ENCODE results near the gene KCNAB1.
A peak's percentile ranks its signal among the peaks of the same experiment; 100 is the strongest.

DNA sequence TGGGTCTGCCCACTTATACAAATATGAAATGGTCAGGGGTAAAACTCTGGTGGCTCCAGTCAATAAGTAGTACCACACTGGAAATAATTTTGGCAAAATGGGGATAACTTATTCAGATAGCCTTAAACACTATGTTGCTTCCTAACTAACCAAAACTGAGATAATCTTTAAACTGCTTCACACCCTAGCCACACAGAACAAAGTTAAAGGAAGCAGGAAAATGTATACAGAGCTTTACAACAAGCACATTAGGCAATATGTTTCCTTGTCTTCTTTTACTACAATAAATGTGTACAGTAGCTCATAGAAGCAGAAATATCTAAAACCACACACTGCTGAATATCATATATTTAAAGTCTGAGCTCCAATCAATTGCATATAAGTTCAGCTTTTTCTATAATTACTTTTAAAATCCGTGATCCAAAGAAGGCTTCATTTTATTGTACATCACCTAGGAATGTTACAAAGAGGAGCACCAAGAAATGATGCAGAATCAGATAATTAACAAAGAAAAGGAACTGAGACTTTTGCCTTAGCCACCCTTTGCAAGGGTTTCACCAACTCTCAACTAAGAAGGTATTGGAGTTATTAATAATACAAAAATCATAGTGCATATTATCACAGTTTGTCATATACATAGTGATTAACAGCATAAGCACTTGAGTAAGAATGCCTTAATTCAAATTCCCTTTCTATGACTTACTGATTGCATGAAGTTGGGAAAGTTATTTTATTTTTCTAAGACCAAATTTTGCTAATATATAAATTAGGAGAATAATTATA lies 443.7 kb downstream of the KCNAB1 start:
- TF ChIP-seq POLR2AphosphoS5 (IDR thresholded peaks at IDR 0.05) = peak in 1 of 3 donors; percentile 7
- TF ChIP-seq, protein P1, sequence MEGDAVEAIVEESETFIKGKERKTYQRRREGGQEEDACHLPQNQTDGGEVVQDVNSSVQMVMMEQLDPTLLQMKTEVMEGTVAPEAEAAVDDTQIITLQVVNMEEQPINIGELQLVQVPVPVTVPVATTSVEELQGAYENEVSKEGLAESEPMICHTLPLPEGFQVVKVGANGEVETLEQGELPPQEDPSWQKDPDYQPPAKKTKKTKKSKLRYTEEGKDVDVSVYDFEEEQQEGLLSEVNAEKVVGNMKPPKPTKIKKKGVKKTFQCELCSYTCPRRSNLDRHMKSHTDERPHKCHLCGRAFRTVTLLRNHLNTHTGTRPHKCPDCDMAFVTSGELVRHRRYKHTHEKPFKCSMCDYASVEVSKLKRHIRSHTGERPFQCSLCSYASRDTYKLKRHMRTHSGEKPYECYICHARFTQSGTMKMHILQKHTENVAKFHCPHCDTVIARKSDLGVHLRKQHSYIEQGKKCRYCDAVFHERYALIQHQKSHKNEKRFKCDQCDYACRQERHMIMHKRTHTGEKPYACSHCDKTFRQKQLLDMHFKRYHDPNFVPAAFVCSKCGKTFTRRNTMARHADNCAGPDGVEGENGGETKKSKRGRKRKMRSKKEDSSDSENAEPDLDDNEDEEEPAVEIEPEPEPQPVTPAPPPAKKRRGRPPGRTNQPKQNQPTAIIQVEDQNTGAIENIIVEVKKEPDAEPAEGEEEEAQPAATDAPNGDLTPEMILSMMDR (IDR thresholded peaks at IDR 0.05) = no peak
- TF ChIP-seq POLR2A (IDR thresholded peaks at IDR 0.05) = no peak

All from transverse colon (tissue), 4 donors.